K562 (cell line): Measurements from ENCODE around the gene PDGFD.

ENCODE experiments used
- CEBPB ChIP-seq: fragments of 450-650 bp; IDR thresholded peaks from 2 replicates; pipeline ENCODE4 v1.6.1; 2016; ENCODE audit warnings: missing genetic modification characterization, missing compliant biosample characterization
- MAFK ChIP-seq: IDR thresholded peaks from 2 replicates; pipeline ENCODE4 v1.6.1; 2011; ENCODE audit warnings: low read length, improper control_type of control experiment
- SRF ChIP-seq, 2 experiments: fragments of 250-450, 450-650 bp in 1 of 2; sonication (Bioruptor Pico) in 1 of 2; sonication (generic) in 1 of 2; formaldehyde crosslinking; IDR thresholded peaks; 2 replicates each; pipeline versions ENCODE4 v1.5.0 to v1.5.1; 2020 to 2022; ENCODE audit warnings: mild to moderate bottlenecking in 1 of 2, missing genetic modification reagents in 1 of 2
- TCF7L2 ChIP-seq: fragments of 150-350 bp; IDR thresholded peaks from 2 replicates; pipeline ENCODE4 v1.6.1; 2016; ENCODE audit warnings: low read depth, mild to moderate bottlenecking, low read length, moderate library complexity
- ZNF324 ChIP-seq: fragments of 250-450 bp; sonication (Bioruptor Pico); IDR thresholded peaks from 2 replicates; pipeline ENCODE4 v1.4.0; 2020; ENCODE audit warnings: mild to moderate bottlenecking

- no peak for TF ChIP-seq CEBPB (tag)
- no peak for TF ChIP-seq ZNF324
- TF ChIP-seq TCF7L2, result no peak
- TF ChIP-seq SRF (CRISPR knock-in tag; IDR thresholded peaks at IDR 0.05), result no peak
- no peak for TF ChIP-seq MAFK
Measured at GRCh38 chr11:104036995-104037394, 127.0 kb downstream of the PDGFD start.
